IgD-negative memory B cell (primary cell): Measurements from ENCODE around the gene CDC42BPA. TPM values are rescaled to one million over a fixed set of nuclear protein-coding genes. Genes with fewer than 3 reads are reported as not detected.

Experiments
- H3K27ac Mint-ChIP-seq, 3 donors: one replicate each; pipeline ENCODE4 v1.8.0; 2020 to 2022; ENCODE audit warnings: mild to moderate bottlenecking in 3 of 3, mixed read lengths in 3 of 3, moderate library complexity in 1 of 3
- H3K27me3 Mint-ChIP-seq: one replicate; pipeline ENCODE4 v1.8.0; 2021; ENCODE audit warnings: mixed read lengths
- H3K36me3 Mint-ChIP-seq: one replicate; pipeline ENCODE4 v1.8.0; 2020; ENCODE audit warnings: mild to moderate bottlenecking, mixed read lengths
- H3K4me1 Mint-ChIP-seq, 3 donors: one replicate each; pipeline ENCODE4 v1.8.0; 2020 to 2022; ENCODE audit warnings: mixed read lengths in 3 of 3, mild to moderate bottlenecking in 1 of 3
- H3K4me3 Mint-ChIP-seq, 4 donors: one replicate each; pipeline ENCODE4 v1.8.0; 2020 to 2022; ENCODE audit warnings: mild to moderate bottlenecking in 4 of 4, mixed read lengths in 4 of 4, moderate library complexity in 3 of 4
- H3K9me3 Mint-ChIP-seq, 3 donors: one replicate each; pipeline ENCODE4 v1.8.0; 2020 to 2021; ENCODE audit warnings: mixed read lengths in 3 of 3, mild to moderate bottlenecking in 1 of 3
- polyA plus RNA-seq: library from polyadenylated mRNA; unstranded; fragments of 300-500 nt; fragmentation: Illumina TruSeq; gene quantifications from one replicate; pipeline ENCODE4 v1.2.3, GENCODE V29; 2021

CDC42BPA gene
- polyA plus RNA-seq, 1 donor from 2014 or later = not detected

- H3K36me3 Mint-ChIP-seq = no peaks in the 10 kb centered on the region
- no peak overlapping the region for H3K4me3 Mint-ChIP-seq
- no peak overlapping the region for H3K27ac Mint-ChIP-seq
- H3K27me3 Mint-ChIP-seq = peaks cover 6% of the 10 kb centered on the region
- H3K9me3 Mint-ChIP-seq = peaks cover 0 to 5% (median 0%) of the 10 kb centered on the region in 3 donors
- H3K4me1 Mint-ChIP-seq = no peaks in the 10 kb centered on the region
These were observed 47.7 kb downstream of the CDC42BPA start for GRCh38 chr1:227270554-227270953.

- H3K27me3 Mint-ChIP-seq = peaks cover 6% of the 10 kb centered on the region
- H3K27ac Mint-ChIP-seq = no peak overlapping the region
- no peaks in the 10 kb centered on the region for H3K36me3 Mint-ChIP-seq
- no peak overlapping the region for H3K4me3 Mint-ChIP-seq
- peaks cover 0 to 2% (median 0%) of the 10 kb centered on the region in 3 donors for H3K9me3 Mint-ChIP-seq
- no peaks in the 10 kb centered on the region for H3K4me1 Mint-ChIP-seq
These were observed 49.3 kb downstream of the CDC42BPA start for GRCh38 chr1:227268943-227269342.

GRCh38 chr1:227265891-227266290 lies 52.4 kb downstream of the CDC42BPA start:
- H3K27me3 Mint-ChIP-seq = peaks cover 6% of the 10 kb centered on the region
- H3K9me3 Mint-ChIP-seq = peaks cover 0 to 2% (median 0%) of the 10 kb centered on the region in 3 donors
- no peak overlapping the region for H3K4me3 Mint-ChIP-seq
- no peaks in the 10 kb centered on the region for H3K36me3 Mint-ChIP-seq
- H3K4me1 Mint-ChIP-seq = no peaks in the 10 kb centered on the region
- H3K27ac Mint-ChIP-seq = no peak overlapping the region

- Mint-ChIP-seq H3K36me3 (no peaks in the 10 kb centered on the region), H3K4me3 (no peak overlapping the region), H3K9me3 (peaks cover 0 to 2% (median 0%) of the 10 kb centered on the region in 3 donors), H3K27me3 (no peaks in the 10 kb centered on the region), H3K27ac (no peak overlapping the region), H3K4me1 (no peaks in the 10 kb centered on the region)
These were observed 54.4 kb downstream of the CDC42BPA start for GRCh38 chr1:227263869-227264268.

GRCh38 chr1:227261501-227261900 lies 56.8 kb downstream of the CDC42BPA start:
- Mint-ChIP-seq H3K4me3 (no peak overlapping the region), H3K4me1 (no peaks in the 10 kb centered on the region), H3K27ac (no peak overlapping the region), H3K9me3 (no peaks in the 10 kb centered on the region), H3K36me3 (no peaks in the 10 kb centered on the region), H3K27me3 (no peaks in the 10 kb centered on the region)

GRCh38 chr1:227260433-227260832 lies 57.9 kb downstream of the CDC42BPA start:
- H3K27ac Mint-ChIP-seq = no peak overlapping the region
- H3K4me3 Mint-ChIP-seq = no peak overlapping the region

GRCh38 chr1:227257964-227258363 lies 60.3 kb downstream of the CDC42BPA start:
- H3K27ac Mint-ChIP-seq = no peak overlapping the region
- no peaks in the 10 kb centered on the region for H3K9me3 Mint-ChIP-seq
- H3K4me1 Mint-ChIP-seq = no peaks in the 10 kb centered on the region
- H3K36me3 Mint-ChIP-seq = no peaks in the 10 kb centered on the region
- no peaks in the 10 kb centered on the region for H3K27me3 Mint-ChIP-seq
- H3K4me3 Mint-ChIP-seq = no peak overlapping the region

More at GRCh38 chr1:227260433-227260832, 57.9 kb downstream of the CDC42BPA start:
- Mint-ChIP-seq H3K9me3 (no peaks in the 10 kb centered on the region), H3K4me1 (no peaks in the 10 kb centered on the region), H3K27me3 (no peaks in the 10 kb centered on the region), H3K36me3 (no peaks in the 10 kb centered on the region)

GRCh38 chr1:227255086-227255732 lies 63.1 kb downstream of the CDC42BPA start:
- Mint-ChIP-seq H3K36me3 (no peaks in the 10 kb centered on the region), H3K9me3 (no peaks in the 10 kb centered on the region), H3K4me1 (no peaks in the 10 kb centered on the region), H3K27me3 (peaks cover 3% of the 10 kb centered on the region), H3K4me3 (no peak overlapping the region), H3K27ac (no peak overlapping the region)

- H3K27ac Mint-ChIP-seq = no peak overlapping the region
- H3K36me3 Mint-ChIP-seq = no peaks in the 10 kb centered on the region
- peaks cover 0 to 5% (median under 1%) of the 10 kb centered on the region in 3 donors for H3K9me3 Mint-ChIP-seq
- H3K4me1 Mint-ChIP-seq = no peaks in the 10 kb centered on the region
- H3K4me3 Mint-ChIP-seq = no peak overlapping the region
- peaks cover 3% of the 10 kb centered on the region for H3K27me3 Mint-ChIP-seq
These were observed 65.2 kb downstream of the CDC42BPA start for GRCh38 chr1:227253065-227253464.

- no peak overlapping the region for H3K27ac Mint-ChIP-seq
- H3K36me3 Mint-ChIP-seq = peaks cover 2% of the 10 kb centered on the region
- peaks cover 3 to 13% (median 4%) of the 10 kb centered on the region in 3 donors for H3K9me3 Mint-ChIP-seq
- no peak overlapping the region for H3K4me3 Mint-ChIP-seq
- no peaks in the 10 kb centered on the region for H3K4me1 Mint-ChIP-seq
- H3K27me3 Mint-ChIP-seq = peaks cover 6% of the 10 kb centered on the region
These were observed 72.5 kb downstream of the CDC42BPA start for GRCh38 chr1:227245613-227246320.

- peaks cover 2% of the 10 kb centered on the region for H3K36me3 Mint-ChIP-seq
- no peak overlapping the region for H3K4me3 Mint-ChIP-seq
These were observed 73.8 kb downstream of the CDC42BPA start for GRCh38 chr1:227244339-227245118.

GRCh38 chr1:227242811-227243682 lies 75.2 kb downstream of the CDC42BPA start:
- no peaks in the 10 kb centered on the region for H3K4me1 Mint-ChIP-seq
- H3K9me3 Mint-ChIP-seq = peaks cover 3 to 7% (median 4%) of the 10 kb centered on the region in 3 donors
- H3K27ac Mint-ChIP-seq = no peak overlapping the region
- H3K36me3 Mint-ChIP-seq = peaks cover 5% of the 10 kb centered on the region
- H3K4me3 Mint-ChIP-seq = no peak overlapping the region
- peaks cover 11% of the 10 kb centered on the region for H3K27me3 Mint-ChIP-seq

More at GRCh38 chr1:227244339-227245118, 73.8 kb downstream of the CDC42BPA start:
- no peaks in the 10 kb centered on the region for H3K4me1 Mint-ChIP-seq
- peaks cover 8% of the 10 kb centered on the region for H3K27me3 Mint-ChIP-seq
- peaks cover 3 to 13% (median 4%) of the 10 kb centered on the region in 3 donors for H3K9me3 Mint-ChIP-seq
- peak overlapping the region in 1 of 3 donors; percentile 71 for H3K27ac Mint-ChIP-seq

GRCh38 chr1:227240983-227241382 lies 77.3 kb downstream of the CDC42BPA start:
- Mint-ChIP-seq H3K9me3 (peaks cover 0 to 4% (median 0%) of the 10 kb centered on the region in 3 donors), H3K4me3 (no peak overlapping the region), H3K27ac (no peak overlapping the region), H3K27me3 (peaks cover 8% of the 10 kb centered on the region), H3K36me3 (peaks cover 5% of the 10 kb centered on the region), H3K4me1 (no peaks in the 10 kb centered on the region)

- no peak overlapping the region for H3K4me3 Mint-ChIP-seq
- no peak overlapping the region for H3K27ac Mint-ChIP-seq
- no peaks in the 10 kb centered on the region for H3K4me1 Mint-ChIP-seq
- no peaks in the 10 kb centered on the region for H3K9me3 Mint-ChIP-seq
- peaks cover 5% of the 10 kb centered on the region for H3K27me3 Mint-ChIP-seq
- peaks cover 3% of the 10 kb centered on the region for H3K36me3 Mint-ChIP-seq
These were observed 83.3 kb downstream of the CDC42BPA start for GRCh38 chr1:227234998-227235405.
